ENCODE data around the gene GOLPH3.

- TF ChIP-seq CTCF (conservative IDR thresholded peaks at IDR 0.05 in 1 of 2, IDR thresholded peaks at IDR 0.05 in 1 of 2; ENCODE audit: extremely low read depth in 1 of 2, insufficient read depth in 1 of 2, low read depth in 1 of 2, low read length in 2 of 2) (no peak), EZH2 (IDR thresholded peaks at IDR 0.05; ENCODE audit: borderline replicate concordance, low read length) (no peak)
These were observed 27.1 kb upstream of the GOLPH3 start for GRCh38 chr5:32201122-32201753.

Measured in mammary epithelial cell (primary cell).